Ovary (tissue), 3 donors: ENCODE results near the gene MRPS10.

Experiments used
- EP300 ChIP-seq: sonication (generic); formaldehyde crosslinking; IDR thresholded peaks from one replicate; pipeline ENCODE4 v1.6.1; 2017; ENCODE audit warnings: antibody characterized with exemption
- TF ChIP-seq, protein P1 (sequence below), 3 donors: fragments of 450-650 bp in 2 of 3; fragments of 200-600 bp in 1 of 3; IDR thresholded peaks; one replicate each; pipeline versions ENCODE4 v1.5.1 to v1.8.0; 2016 to 2022; ENCODE audit warnings: antibody characterized with exemption in 3 of 3, mild to moderate bottlenecking in 1 of 3
- donor health status: DM: no; HTN: no; CAD: no.

DNA sequence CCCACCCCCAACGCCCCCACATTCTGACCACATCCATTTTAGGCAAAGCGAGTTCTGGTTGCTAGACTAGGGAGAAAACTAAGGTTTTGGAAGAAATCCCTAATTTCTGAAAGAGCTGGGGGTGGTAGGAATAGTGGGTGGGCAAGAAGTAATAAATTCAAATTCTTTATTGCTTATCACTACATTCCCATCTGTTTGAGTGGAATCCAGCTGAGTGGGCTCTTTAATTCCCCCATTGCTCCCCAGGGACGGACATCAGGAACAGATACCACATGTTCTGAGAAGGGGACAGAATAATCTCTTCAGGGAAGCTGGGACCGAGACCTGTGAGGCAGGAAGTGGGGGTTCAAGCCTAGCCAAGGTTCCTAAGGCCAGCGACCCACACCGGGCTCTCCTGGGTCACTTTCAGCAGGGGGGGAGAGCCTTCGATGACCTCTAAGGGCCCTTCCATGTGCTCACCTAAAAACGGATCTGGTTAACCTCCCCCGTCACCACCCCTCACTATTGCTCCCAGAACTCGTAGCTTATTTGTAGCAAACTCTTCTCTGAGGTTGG is 42.3 kb upstream of the MRPS10 start:
- TF ChIP-seq, protein P1, sequence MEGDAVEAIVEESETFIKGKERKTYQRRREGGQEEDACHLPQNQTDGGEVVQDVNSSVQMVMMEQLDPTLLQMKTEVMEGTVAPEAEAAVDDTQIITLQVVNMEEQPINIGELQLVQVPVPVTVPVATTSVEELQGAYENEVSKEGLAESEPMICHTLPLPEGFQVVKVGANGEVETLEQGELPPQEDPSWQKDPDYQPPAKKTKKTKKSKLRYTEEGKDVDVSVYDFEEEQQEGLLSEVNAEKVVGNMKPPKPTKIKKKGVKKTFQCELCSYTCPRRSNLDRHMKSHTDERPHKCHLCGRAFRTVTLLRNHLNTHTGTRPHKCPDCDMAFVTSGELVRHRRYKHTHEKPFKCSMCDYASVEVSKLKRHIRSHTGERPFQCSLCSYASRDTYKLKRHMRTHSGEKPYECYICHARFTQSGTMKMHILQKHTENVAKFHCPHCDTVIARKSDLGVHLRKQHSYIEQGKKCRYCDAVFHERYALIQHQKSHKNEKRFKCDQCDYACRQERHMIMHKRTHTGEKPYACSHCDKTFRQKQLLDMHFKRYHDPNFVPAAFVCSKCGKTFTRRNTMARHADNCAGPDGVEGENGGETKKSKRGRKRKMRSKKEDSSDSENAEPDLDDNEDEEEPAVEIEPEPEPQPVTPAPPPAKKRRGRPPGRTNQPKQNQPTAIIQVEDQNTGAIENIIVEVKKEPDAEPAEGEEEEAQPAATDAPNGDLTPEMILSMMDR (IDR thresholded peaks at IDR 0.05): no peak
- no peak for TF ChIP-seq EP300
